HG03135 (cell line): ENCODE data around the gene KDM7A.

Source experiments
- ATAC-seq: cut with Tn5 transposase; IDR thresholded peaks from one replicate; pipeline ENCODE4 v1.9.1; 2021; ENCODE audit warnings: mild to moderate bottlenecking, moderate library complexity; ENCODE audit not compliant: unreplicated experiment

The KDM7A gene

DNA sequence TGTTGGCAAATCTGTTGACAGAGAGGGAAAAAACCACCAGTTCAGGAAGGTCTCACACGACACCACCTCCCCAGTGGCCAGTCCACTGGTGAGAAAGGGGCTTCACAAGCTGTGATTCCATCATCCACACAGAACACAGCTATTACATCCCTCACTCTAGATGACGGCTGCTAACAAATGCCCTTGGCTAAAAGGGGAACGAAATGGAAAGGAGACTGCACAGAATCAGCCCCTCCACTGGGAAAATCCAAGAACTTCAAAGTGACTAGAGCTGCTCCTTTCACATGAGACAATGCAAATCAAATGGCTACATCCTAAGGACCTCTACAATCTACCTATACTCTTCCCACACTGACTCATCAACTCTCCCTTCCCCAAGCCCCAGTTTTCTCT lies 119.6 kb downstream of the KDM7A start:
- no peak for ATAC-seq

DNA sequence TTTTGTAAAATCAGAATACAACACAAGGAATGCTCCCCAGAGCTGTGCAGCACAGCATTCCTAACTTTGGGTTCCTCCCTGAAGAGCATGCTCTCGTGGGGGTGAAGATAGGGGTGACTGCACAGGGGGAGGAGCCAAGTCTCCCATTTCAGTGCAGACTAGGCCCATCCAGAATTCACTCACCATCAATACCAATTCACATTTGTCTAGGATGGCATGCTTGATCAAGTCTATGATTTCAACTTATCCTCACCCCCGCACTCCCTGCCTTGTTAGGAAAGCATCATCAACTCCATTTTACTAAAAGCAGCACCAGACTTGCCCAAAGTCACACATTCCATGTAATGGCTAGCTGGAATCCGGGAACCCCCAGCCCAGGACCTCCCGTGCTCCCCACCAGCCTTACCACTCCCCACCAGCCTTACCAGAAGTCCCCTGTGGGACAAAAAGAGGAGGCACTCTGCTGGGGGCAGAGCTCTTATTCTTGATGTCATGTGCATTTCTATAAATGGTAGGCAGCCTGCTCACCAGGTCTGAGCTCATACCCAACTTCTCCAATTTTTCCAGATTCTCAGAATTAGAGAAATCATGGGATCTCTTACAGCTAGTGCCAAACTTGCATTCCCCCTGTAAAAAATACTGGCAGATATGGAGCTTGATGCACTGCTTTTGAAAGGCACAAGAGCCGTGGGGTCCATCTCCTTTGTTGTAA lies 120.2 kb downstream of the KDM7A start:
- no peak for ATAC-seq

DNA sequence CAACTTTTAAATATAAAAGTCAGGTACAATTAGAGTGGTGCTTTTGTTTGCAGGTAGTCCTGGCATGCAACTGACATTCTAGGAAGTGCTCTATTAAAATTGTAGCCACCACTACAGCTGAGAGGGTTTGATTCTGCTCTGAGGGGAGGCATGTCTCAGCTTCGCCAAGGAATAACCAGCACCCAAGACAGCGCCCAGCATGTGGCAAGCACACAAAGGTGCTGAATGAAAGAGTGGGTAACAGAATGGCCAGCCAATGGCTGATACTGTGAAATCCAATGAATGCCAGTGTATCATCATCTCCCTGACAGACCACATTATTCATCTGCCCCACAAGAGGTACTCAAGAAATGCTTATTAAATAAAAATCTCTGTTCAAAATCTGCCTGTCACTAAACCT lies 121.0 kb downstream of the KDM7A start:
- no peak for ATAC-seq

DNA sequence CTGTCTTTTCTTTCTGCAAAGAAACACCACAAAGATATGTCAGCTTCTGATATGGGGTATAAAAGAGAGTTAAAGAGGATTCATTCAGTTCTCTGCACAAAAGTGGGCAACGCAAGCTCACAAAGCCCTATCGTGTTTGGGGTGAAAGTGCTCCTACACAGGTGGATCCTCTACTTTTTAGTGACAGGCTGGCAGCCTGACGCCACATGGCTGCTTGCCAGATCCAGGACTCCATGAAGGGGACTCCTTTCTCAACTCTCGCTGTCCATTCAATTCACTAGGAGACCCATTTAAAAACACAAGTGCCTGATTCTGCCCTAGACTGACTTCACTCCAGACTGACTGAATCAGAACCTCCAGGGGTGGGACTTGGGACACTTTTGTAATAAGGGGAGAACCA lies 122.0 kb downstream of the KDM7A start:
- ATAC-seq, result no peak

DNA sequence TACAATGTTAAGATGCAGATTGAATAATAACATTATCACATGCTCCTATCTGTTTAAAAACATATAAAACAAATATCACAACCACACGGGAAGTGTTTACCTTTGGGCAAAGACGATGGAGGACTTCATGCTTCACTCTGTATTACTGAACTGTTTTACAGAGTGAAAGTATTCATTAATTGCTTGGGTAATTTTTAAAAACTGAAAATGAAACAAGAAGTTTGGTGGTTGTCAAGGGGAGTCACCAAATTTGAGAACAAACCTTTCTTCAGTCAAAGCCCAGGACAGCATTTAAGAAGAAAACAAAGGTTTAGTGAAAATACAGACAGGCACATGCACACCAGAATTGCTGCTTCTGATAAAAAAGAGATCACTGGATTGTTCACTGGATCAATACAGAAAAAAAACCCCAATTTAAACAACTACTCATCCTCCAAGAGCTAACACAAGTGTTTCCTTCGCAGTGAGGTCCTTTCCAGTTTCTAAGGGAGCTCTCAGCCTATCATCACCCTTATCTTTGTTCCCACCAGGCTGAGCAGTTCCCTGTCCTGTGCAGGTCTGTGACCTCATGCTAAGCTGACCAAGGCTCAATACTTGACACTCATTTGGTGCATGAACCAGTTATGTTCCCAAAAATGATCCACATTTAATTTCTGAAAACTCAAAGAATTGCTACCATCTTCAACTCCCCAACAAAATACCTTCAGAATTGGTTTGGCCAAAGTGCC lies 122.8 kb downstream of the KDM7A start:
- ATAC-seq, result peak; percentile 93

DNA sequence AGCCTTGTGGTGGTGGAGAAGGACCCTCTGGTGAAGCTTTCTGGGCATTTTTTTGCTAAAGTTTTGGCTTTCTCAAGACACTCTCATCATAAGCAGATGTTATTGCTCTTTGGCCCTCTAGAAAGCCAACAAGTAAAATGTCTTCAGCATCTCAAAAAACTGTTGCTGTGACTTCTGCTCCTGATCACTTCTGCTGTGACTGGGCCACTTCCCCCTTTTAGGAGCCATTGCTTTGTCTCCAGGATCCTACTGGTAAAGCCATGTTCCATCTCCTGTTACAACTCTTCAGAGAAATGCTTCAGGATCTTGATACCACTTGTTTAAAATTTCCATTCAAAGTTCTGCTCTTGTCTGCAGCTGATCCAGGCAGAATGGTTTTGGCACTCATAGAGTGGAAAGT lies 125.0 kb downstream of the KDM7A start:
- no peak for ATAC-seq

DNA sequence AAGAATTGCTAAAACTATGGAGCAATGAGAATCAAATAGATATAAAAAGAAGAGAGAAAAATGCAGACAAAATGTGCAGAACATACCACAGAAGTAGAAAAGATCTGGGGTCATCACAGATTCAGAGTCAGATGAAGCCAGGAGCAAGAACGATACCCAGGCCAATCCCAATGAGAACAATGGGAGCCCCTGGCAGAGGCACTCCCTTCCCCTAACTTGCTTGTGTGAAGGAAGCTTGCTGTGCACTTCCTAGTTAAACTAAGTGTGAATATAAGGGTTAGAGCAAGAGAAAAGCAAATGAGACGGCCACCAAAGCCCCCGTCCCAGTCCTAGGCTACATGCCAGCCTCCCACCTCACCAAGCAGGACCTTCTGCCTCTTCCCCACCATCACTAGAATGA lies 126.7 kb downstream of the KDM7A start:
- ATAC-seq, result no peak

DNA sequence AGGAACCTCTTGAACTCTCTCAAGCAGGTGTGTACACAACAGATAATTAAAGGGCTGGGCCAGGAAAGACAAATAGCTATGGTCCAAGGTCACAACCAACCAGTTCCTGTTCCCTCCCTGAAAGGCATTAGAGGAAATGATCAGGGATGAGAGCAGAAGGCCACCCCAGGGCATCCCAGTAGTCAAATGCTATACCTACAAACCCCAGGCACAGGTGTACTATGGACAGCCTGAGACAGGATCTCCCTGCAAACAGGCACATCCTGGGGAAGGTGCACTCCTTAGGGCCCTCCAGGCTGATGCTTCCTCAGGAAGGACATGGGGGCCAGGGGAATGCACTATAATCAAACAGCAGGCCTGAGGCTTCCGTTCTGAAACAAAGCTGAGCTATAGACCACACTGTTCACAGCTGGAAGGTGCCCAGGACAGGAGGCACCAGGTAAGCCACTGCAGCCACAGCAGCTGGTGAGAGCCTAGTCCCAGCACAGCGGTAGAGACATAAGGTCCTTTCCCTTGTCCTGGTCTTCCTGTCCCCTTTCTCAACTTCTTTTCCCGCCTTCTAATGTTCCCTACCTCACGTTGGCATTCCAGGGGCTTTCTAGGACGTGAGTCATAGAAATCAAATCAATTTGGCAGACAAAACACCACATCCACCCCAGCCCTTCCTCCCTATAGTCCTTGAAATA lies 127.3 kb downstream of the KDM7A start:
- ATAC-seq, result no peak

DNA sequence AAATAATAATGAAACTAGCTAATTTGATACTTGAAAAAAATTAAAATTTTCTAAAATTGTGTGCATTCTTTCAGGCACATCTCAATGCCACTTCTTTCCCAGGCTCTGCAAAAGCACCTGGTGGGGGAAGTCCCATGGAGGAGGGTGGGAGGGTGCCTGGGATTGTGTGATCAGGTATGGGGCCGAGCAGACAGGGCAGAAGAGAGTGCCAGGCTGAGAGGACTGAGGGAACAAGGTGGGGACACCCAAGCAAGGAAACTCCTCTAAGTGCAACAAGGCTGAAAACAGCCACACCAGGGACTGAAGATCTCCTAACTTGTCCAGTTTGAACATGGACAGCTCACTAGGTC lies 127.8 kb downstream of the KDM7A start:
- no peak for ATAC-seq

DNA sequence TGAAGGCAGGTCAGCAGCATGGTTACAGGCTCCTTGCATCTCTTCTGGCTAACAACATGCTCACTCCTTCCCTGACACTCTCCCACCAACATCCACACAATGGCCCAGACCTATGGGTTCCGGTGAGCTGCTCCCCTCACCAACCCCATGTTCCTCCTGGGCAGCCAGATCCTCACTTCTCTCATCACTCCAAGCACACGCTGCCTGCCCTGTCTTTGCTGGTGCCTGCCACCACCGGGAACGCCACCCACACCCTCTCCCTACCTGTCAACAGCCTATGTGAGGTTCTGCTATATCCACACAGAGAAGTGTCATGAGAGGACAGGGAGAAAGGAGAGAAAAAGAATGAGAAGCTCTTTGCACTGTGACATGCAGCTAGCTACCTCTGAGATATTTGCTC lies 128.6 kb downstream of the KDM7A start:
- ATAC-seq, result no peak

DNA sequence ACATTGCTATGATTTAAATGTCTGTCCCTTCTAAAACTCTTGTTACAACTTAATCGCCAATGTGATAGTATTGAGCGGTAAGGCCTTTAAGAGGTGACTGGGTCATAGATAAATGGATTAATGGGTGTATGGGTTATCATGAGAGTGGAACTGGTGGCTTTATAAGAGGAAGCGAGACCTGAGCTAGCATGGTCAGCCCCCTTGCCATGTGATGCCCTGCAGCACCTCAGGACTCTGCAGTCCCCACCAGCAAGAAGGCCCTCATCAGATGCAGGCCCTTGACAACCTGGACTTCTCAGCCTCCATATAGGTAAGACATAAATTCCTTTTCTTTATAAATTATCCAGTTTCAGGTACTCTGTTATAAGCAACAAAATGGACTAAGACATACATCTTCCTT lies 129.6 kb downstream of the KDM7A start:
- no peak for ATAC-seq

DNA sequence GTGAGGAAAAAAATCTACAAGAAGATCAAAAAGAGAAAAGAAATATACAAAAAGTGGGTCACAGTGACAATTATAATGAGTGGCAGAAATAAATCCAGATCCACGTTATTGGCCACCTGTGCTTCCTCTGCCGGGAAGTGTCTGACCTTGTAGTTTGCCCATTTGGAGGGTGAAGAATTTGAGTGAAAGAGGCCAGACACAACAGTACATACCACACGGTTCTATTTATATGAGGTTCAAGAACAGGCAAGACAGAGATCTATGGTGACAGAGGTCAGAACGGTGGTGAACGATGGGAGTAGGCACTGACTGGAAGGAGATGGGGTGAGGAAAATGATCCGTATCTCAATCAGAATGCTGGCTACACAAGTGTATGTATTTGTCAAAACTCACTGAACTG lies 131.1 kb downstream of the KDM7A start:
- no peak for ATAC-seq

DNA sequence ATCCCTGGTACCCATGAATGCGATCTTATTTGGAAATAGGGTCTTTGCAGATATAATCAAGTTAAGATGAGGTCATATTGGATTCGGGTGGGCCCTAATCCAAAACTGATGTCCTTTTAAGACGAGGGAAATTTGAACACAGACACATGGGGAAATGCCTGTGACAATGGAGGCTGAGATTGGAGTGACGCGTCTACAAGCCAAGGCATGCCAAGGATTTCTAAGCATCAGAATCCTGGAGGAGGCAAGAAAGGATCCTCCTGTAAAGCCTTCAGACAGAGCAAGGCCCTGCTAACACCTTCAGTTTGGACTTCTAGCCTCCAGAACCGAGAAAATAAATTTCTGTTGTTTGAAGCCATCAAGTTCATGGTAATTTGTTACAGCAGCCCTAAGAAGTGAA lies 132.5 kb downstream of the KDM7A start:
- no peak for ATAC-seq

DNA sequence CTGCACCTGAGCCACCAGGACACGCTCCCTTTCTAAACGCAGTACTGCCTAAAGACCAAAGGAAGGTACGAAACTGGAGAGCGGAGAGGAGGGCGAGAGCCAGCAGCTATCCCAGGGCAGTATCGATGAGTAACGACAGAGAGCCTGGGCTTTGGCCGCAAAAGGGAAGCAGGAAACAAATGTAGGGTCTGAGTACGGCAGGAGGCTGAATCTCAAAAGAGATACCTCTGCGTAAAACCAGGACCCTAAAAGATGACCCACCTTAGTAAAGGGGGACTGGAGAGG lies 134.5 kb downstream of the KDM7A start:
- no peak for ATAC-seq

DNA sequence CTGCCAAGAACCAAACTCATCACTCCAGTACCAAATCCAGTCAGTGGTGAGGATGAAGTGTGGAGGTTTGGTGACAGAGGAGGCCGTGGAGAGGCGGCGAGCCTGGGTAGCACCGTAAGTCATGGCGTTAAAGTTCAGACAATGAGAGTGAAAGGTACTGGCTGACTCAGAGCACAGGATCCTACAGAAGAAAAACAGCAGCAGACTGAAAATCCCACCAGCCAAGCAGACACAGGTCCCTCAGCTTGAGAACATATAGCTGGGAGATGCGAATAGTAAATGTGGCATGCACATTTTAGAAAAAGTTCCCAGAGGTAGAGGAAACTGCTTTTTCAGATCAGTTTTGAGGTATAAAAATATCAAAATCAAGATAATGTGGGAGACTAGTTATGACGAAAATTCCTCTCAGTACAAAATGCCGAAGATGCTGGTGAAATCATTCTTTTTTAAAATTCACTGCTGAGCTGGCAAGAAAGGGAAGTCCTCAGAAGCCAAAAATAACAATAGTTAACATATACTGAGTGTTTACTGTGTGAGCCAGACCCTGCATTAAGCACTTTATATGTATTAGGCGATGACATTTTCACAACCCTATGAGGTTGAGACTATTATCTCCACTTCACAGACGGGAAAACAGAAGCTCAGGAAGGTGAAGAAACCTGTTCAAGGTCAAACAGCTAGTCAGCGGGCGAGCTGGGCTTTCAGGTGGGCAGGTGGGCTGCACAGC lies 135.0 kb downstream of the KDM7A start:
- ATAC-seq, result no peak

DNA sequence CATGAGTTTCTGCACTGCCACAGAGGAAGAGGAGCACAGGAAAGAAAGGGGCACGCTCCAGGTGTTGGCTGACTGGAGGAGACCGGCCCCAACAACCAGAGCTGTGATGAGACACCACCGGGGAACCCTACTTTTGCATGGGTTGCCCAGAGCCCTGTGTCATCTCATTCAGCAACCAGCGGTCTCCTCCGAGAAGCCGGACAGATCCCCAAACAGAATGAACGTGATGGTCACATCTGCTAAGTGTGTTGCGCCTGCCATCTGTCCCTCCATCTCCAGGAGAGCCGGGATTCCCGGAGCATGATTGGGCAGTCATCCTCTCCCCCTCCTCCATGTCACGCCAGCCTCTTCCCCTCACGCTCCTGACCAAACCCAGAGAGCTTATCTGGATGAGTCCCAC lies 136.9 kb downstream of the KDM7A start:
- ATAC-seq, result no peak

DNA sequence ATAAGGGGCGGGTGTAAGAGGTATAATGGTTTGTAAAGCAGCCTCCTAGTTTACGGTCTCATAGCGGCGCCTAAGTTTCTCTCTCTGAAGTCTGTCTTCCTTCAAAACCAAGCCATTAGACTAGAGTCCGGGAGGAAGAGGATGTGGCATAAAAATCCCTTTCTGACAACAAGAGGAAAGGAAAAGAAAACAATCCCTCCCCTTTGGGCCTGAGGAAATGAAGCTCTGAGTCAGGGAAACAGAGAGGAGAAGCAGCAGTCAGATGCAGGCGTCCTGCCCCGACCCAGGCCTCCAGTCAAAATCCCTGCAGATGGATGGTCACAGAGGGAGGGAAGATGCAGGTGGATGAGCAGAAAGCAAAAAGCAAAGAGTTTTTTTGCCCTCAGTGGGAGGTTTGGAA lies 137.7 kb downstream of the KDM7A start:
- no peak for ATAC-seq

DNA sequence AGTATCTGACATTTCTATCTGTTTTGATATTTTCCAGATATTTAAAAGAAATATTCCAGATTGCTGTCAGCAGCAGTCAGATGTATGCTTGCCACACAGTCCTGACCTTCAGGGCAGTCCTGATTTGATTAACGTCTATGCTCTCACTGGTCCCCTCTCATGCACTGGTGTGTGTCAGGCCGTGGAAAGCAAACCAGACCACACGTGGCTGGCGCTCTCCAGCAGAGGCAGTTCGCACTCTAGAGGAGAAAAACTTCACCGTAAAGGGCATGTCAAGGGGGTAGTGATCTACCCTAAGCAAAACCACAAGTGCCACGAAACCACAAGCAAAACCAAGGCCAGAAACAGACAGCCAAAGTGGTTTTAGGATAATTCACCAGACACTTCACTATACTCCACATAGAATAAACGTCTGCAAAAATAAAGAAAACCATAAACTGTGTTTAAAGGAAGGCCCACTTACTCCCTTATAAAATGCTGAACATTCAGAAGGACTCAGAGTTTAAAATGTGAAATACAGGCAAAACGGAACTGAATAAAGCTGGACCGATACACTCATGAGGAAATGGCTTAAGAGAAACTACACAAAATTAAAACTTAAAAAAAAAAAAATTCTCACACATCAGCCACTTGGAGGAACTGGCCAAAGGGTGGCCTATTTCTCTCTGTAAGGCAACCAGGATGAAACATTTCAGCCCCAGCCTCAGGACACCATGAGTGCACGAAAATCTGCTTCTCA lies 140.4 kb downstream of the KDM7A start:
- ATAC-seq, result no peak

DNA sequence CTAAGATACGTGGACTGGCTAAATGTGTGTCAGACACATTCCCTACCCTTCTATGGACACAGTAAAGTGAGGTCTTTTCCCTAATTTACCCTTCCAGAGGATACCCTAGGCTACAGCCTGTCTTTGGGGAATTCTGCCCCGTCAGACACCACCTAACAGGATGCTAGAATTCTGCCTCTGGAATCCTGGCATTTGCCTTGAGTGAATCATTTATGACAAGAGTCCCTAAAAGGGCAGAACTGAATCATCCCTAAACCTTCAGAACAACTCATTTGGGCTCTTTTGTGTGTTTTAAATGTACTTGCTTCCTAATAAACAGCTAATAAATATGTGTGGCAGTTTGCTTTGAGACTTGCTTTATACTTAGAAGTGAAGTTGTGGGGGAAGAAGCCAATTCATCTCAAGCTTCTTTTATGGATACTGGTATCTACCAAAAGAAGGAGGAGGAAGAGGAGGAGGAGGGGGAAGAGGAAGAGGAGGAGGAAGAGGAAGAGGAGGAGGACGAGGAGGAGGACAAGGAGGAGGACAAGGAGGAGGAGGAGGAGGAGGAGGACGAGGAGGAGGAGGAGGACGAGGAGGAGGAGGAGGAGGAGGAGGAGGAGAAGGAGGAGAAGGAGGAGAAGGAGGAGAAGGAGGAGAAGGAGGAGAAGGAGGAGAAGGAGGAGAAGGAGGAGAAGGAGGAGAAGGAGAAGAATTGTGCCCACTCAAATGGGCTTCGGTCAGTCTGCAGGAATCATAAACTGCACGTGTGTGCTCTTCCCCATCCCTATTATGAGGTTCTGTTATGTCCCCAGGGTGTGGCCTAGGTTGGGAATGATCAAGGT lies 141.2 kb downstream of the KDM7A start:
- ATAC-seq, result no peak
